GM21723 (cell line): ENCODE data around the gene WWTR1.

ENCODE experiments used
- ATAC-seq: cut with Tn5 transposase; IDR thresholded peaks from one replicate; pipeline ENCODE4 v1.9.1; 2021; ENCODE audit warnings: mild to moderate bottlenecking, moderate library complexity; ENCODE audit not compliant: unreplicated experiment

The WWTR1 gene

GRCh38 chr3:149474250-149474817 is 183.5 kb downstream of the WWTR1 start, which contains the start of gene TM4SF4:
TM4SF4 (plus strand) TSS chr3:149474697; CDS start chr3:149474878, 181 bp downstream.
- no peak for ATAC-seq

GRCh38 chr3:149473357-149474249 is 184.2 kb downstream of the WWTR1 start:
- no peak for ATAC-seq

- no peak for ATAC-seq
Measured at GRCh38 chr3:149472030-149472797, 185.6 kb downstream of the WWTR1 start.

- ATAC-seq, result no peak
Measured at GRCh38 chr3:149470381-149470780, 187.4 kb downstream of the WWTR1 start.

- peak; percentile 97 for ATAC-seq
Measured at GRCh38 chr3:149468504-149469212, 189.2 kb downstream of the WWTR1 start.
